ENCODE results near the gene INMT.

DNA sequence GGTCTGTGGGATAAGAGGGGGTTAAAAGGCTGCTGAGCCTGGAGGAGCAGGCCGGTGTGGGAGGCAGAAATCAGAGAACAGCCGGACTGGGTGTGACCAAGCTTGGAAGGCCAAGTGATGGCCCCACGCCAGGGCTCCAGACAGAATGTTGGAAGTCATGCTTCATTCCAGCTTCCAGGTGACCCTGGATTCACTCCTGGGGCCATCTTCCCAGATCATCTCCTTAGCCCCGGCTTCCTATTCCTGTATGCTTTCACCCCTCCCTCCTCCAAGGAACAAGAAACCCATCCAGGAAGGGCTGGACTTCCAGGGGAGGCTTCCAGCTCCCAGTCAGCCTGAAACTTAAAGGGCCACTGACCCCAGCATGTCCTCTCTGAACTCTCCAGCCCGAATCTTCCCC, 1.0 kb downstream of the INMT start:
- TF ChIP-seq TAF1 (IDR thresholded peaks at IDR 0.05; ENCODE audit: borderline replicate concordance, low read depth, low read length) (no peak), POLR2AphosphoS5 (IDR thresholded peaks at IDR 0.05; ENCODE audit: low read depth, low read length) (no peak), POLR2A (IDR thresholded peaks at IDR 0.05; ENCODE audit: low read depth, low read length) (no peak)
